Activated T-cell treated with anti-CD3 and anti-CD28 coated beads for 1 hour (primary cell): ENCODE data around the gene ARRDC2.
"Not testable (repeated sequence)": the region's sequence is repeated elsewhere in the genome, so short reads cannot be mapped to it uniquely, and the experiment has no call there.

Experiments
- DNase-seq: peaks from one replicate; pipeline ENCODE4 v3.0.0-alpha.2; 2020; ENCODE audit warnings: low read depth

The ARRDC2 gene

GRCh38 chr19:18007917-18008673, at the start of gene ARRDC2:
ARRDC2 (plus strand) TSS chr19:18008170; CDS start chr19:18008311, 141 bp downstream.
- DNase-seq: peak; percentile 86

- DNase-seq: no peak
These were observed 43.9 kb upstream of the ARRDC2 start for GRCh38 chr19:17963936-17964691.

- DNase-seq: no peak
These were observed 42.4 kb upstream of the ARRDC2 start for GRCh38 chr19:17965370-17966128.

GRCh38 chr19:17966129-17966483, 41.9 kb upstream of the ARRDC2 start:
- no peak for DNase-seq

- no peak for DNase-seq
These were observed 41.3 kb upstream of the ARRDC2 start, which contains the start of gene KCNN1 for GRCh38 chr19:17966550-17967256. KCNN1 (plus strand) TSS chr19:17967107; CDS start chr19:17973889, 6,782 bp downstream.

GRCh38 chr19:17967257-17968051, 40.5 kb upstream of the ARRDC2 start:
- no peak for DNase-seq

GRCh38 chr19:17968362-17968761, 39.6 kb upstream of the ARRDC2 start:
- no peak for DNase-seq

GRCh38 chr19:17969096-17969792, 38.7 kb upstream of the ARRDC2 start:
- no peak for DNase-seq

- no peak for DNase-seq
These were observed 35.7 kb upstream of the ARRDC2 start for GRCh38 chr19:17972230-17972629.

GRCh38 chr19:17973759-17974158, 34.2 kb upstream of the ARRDC2 start:
- DNase-seq: no peak

- no peak for DNase-seq
These were observed 33.4 kb upstream of the ARRDC2 start for GRCh38 chr19:17974551-17974950.

- no peak for DNase-seq
These were observed 32.9 kb upstream of the ARRDC2 start for GRCh38 chr19:17975032-17975431.

- no peak for DNase-seq
These were observed 30.9 kb upstream of the ARRDC2 start for GRCh38 chr19:17977021-17977420.

GRCh38 chr19:17977488-17977887, 30.5 kb upstream of the ARRDC2 start:
- no peak for DNase-seq

GRCh38 chr19:17981611-17982010, 26.4 kb upstream of the ARRDC2 start:
- DNase-seq: no peak

GRCh38 chr19:17982430-17982829, 25.5 kb upstream of the ARRDC2 start:
- no peak for DNase-seq

GRCh38 chr19:17985037-17985818, 22.7 kb upstream of the ARRDC2 start:
- DNase-seq: no peak

- DNase-seq: not testable (repeated sequence)
These were observed 21.4 kb upstream of the ARRDC2 start for GRCh38 chr19:17986569-17986968.

- DNase-seq: no peak
These were observed 19.8 kb upstream of the ARRDC2 start for GRCh38 chr19:17988161-17988560.
